MV-4-11 (cell line): ENCODE measurements around the gene ARHGAP45.
"Not testable (repeated sequence)": the region's sequence is repeated elsewhere in the genome, so short reads cannot be mapped to it uniquely, and the experiment has no call there.

Experiments used
- DNase-seq: peaks from one replicate; lab custom pipeline; 2025; lab: John Stamatoyannopoulos, UW

ARHGAP45 gene

DNA sequence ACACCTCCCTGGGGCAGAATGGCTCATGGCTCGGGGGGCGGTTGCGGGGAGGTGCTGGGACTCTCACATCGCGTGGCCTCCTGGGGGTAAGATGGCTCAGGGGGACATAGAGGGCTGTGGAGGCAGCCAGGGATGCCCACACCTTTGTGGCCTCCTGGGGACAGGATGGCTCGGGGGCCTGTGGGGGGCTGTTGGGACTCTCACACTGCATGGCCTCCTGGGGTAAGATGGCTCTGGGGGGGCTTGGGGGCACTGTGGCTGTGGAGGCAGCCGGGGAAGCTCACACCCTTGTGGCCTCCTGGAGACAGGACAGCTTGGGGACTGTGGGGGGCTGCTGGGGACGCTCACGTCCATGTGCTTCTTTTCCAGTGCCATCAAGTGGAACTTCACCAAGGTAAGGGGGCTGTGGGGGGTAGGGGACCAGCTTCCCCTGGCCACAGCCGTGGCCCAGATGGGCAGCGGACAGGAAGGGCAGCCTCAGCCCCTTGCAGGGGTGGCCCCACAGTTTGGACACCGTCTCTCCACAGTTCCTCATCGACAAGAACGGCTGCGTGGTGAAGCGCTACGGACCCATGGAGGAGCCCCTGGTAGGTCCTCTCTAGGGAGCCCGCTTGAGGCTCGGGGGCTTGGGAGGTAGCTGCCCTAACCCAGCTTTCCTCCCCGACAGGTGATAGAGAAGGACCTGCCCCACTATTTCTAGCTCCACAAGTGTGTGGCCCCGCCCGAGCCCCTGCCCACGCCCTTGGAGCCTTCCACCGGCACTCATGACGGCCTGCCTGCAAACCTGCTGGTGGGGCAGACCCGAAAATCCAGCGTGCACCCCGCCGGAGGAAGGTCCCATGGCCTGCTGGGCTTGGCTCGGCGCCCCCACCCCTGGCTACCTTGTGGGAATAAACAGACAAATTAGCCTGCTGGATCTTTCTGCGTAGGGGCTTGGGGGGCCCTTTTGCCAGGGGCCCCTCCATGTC, 39.2 kb downstream of the ARHGAP45 start:
- no peak for DNase-seq

DNA sequence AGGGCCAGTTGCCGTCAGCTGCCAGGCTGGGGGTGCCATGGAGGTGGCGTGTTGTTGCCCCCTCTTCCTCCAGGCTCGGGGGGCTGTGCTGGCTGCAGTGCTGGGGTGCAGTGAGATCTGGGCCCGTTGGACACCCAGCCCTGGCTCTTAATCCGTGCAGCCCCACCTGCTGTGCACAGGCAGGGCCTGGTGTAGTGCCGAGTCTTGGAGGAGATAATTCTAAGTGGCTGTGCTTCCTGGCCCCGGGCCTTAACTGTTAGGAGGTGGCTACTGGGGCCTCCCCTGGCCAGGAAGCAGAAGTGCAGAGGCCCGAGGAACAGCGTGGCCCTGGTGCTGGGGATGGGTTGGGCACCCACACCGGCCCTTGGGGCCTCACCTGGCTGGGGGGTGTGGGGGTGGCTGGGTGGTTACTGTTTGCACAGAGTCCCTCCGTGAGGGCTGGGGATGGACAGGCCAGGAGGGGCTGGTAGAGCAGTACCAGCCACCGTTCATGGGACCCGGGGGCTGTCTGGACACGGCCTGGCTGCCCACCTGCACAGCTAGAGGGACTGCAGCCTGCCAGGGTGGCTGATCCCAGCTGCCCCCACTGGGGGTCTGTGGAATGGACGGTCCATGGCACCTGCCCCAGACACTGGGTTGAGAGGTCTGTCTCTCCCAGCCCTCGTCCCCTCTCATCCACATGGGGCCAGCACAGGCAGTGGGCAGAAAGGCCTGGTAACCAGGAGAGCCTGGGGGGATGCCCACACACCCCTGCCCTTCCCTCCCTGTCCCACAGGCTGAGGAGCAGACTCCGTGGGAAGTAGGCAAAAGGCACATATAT, 40.1 kb downstream of the ARHGAP45 start:
- DNase-seq = peak; percentile 60

DNA sequence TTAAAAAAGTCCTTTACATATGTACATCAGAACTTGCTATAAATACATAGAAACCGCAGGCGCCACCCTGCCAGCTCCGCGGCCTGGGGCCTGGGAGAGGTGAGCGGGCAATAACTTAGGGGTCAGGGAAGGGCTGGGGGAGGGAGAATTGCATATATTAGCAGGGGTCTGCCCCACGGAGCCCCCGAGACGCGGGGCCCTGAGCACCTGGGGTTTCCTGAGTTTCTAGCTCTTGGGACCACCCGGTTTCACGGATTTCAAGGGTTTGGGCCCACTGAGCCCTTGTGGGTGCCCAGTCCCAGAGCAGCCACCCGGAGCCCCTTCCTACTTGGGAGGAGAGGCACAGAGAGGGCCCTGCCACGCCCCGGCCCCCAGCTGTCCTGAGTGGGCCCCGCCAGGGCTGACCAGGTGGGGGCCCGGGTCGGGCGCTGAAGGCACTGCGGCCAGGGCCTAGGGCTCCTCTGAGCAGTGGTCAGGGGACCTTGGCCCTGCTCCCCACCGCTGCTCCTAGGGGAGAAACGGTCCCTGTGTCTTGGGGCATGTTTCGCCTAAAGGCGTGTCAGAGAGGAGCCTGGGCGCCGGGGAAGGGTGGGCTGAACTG, 40.8 kb downstream of the ARHGAP45 start:
- peak; percentile 42 for DNase-seq

DNA sequence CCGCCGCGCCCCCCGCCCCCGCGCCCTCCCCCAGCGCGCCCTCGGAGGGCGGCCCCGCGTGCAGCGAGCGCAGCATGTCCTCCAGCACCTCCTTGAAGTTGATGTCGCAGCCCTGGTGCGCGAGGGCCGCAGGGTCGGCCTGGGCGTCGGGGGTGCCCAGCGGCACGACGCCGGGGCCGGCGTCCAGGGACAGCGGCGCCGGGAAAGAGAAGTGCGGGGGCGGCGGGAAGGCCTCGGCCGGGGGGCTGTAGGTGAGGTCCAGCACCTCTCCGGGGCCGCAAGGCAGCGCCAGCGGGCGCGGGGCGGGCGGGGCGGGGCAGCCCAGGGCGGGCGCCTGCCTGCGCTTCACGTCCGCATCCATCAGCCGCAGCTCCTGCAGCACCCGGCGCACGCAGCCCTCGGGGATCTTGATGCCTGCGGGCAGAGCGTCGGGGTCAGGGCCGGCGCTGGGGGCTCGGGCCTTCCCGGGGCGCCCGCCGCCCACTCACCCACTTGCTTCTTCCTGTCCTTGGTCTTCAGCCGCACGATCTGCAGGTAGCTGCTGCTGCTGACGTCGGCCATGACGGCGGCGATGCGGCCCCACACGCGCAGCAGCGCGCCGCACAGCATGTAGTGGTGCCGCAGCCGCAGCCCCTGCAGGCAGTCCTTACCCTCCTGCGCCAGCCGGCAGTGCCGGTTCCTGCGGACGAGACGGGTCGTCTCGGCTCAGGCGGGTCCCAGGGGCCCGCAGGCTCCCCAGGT, 41.5 kb downstream of the ARHGAP45 start:
- DNase-seq = no peak

DNA sequence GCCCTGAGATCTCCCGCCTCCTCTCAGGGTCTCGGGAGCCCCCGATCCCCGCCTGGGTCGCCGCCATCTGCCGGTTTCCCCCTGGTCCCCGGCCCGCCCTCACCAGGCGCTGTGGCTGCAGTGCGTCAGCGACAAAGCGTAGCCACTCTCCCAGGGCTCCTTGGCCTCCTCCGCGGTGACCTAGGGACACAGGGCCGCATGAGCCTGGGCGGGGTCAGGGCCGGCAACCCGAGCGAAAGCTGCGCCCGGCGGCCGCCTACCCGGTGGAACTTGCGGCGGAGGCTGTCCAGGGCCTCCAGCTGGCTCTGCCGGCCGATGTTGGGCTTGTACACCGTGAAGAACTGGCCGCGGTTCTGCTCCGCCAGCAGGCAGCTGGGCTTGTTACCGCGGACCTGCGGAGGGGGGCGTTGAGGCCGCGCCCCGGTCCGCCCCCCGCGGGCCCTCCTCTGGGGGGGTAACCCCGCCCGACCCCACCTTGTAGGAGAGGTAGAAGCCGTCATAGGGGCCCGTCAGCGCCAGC, 42.1 kb downstream of the ARHGAP45 start:
- no peak for DNase-seq

DNA sequence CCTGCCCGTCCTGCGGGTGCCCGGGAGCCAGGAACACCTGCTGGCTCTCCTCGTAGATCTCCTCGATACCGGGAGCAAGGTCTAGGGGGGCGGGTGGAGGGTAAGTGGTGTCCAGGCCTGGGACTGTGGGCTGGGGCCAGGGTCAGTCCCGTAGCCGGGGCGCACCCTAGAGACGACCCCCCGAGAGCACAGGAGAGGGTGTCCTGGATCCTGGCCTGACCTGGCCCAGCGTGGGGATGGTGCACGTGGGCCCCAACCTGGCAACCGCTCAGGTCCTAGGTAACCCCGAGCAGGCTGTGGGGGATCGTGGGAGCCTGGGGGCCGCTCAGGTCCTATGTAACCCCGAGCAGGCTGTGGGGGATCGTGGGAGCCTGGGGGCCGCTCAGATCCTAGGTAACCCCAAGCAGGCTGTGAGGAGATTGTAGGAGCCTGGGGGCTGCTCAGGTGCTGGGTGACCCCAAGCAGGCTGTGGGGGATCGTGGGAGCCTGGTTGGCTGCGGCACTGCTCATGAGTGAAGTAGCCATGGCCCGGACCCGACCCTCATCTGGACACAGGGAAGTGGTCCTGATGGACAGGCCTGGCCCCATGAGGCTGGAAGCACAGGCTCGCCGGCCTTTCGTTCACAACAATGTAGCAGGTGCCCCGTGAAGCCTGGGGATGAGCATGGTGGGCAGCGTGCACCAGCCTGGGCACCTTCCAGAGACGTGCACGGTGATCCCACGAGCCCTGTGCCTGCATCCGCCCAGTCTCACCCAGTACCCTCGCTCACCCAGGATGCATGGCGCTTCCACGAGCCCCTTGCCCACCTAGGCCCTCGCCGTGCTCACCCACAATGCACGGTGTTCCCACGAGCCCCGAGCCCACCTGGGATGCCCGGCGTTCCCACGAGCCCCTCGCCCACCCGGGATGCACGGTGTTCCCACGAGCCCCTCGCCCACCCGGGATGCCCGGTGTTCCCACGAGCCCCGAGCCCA, 43.0 kb downstream of the ARHGAP45 start:
- DNase-seq = no peak

DNA sequence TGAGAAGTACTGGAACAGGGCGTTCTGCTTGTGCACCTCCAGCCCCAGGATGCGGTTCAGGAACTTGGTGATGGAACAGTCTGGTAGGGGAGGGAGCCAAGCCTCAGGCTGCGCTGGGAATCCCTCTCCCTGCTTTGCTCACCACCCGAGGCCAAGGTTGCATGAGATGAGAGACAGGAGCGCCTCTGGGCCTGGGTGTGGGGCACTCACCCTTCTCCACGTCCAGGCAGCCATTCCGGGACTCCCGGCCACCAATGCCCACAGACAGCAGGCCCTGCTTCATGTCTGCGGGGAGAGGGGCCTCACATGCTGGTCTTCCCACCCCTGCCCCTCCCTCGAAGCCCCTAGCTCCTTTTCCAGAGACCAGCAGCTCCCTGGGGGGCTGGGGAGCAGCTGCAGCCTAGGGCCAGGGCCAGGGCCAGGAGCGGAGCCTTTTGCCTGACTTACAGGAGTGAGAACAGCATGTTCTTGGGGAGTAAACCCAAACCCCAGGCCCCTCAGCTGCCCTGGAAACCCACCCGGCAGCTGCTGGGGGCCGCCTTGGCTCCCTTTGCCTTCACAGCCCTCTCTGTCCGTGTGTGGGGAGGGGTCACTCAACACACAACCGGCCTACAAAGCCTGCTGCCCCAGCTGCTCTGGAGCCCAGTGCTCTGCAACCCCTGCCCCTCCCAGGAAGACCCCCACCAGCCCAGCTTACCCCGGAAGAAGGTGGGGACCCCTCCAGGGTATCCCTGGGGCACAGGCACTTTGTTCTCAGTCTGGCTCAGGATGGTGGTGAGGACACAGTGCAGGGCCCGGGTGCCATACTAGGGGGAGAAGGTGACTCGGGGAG, 44.1 kb downstream of the ARHGAP45 start:
- no peak for DNase-seq

DNA sequence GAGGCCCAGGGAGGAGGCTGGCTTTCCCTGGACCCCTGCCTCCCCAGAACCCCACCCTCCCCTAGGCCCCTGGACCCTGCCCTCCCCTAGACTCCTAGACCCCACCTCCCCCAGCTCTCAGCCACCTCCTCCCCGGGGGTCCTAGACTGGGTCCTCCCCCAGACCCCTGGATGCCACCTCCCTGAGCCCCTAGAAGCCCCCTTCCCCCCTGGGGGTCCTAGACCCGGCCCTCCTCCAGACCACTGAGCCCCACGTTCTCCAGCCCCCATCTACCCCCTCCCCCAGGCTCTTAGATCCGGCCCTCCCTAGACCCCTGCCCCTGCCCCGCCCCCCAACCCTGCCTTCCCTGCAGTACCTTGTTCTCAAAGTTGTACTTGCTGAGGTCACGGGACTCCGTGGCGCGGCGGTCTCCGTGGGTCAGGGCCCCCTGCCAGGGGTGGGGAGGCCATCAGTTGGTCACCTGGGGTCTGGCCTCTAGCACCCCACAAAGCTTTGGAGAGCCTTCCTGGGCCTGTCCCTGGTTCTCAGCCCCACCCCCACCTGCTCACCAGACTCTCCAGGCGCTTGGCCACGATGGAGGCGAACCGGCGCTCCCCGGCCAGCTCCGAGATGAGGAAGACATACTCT, 44.8 kb downstream of the ARHGAP45 start:
- DNase-seq = no peak

DNA sequence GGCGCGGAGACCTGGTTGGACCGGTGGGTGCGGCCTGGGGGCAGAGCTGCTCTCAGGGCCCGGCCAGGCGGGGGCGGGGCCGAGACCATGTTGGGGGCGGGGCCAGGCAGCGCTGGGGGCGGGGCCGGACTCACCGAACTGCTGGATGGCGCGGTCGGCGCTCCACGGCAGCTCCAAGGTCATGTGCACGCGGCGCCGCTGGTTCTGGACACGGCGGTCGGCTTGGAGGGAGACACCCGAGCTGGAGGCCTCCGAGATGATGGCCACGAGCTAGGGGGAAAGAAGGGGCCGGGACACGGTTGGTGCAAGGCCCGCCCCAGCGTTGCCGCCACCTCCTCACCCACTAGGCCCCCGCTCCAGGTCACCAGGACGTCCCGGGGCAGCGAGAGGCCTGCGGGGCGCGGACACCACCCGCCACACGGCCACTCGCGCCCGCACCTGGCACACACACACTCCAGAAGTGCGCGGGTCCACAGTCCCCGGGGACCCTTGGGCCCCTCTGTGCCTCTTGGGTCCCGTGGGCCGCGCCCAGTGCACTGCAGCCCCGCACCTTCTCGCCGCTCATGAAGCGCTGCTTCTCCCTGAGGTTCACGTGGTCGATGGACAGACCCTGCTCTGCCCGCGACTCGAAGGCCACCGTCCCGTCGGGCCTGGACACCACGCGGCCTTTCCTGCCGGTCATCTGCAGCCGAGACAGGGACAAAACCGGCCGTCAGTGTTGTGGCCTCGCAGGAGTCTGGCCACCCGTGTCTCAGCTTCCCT, 45.5 kb downstream of the ARHGAP45 start:
- no peak for DNase-seq

DNA sequence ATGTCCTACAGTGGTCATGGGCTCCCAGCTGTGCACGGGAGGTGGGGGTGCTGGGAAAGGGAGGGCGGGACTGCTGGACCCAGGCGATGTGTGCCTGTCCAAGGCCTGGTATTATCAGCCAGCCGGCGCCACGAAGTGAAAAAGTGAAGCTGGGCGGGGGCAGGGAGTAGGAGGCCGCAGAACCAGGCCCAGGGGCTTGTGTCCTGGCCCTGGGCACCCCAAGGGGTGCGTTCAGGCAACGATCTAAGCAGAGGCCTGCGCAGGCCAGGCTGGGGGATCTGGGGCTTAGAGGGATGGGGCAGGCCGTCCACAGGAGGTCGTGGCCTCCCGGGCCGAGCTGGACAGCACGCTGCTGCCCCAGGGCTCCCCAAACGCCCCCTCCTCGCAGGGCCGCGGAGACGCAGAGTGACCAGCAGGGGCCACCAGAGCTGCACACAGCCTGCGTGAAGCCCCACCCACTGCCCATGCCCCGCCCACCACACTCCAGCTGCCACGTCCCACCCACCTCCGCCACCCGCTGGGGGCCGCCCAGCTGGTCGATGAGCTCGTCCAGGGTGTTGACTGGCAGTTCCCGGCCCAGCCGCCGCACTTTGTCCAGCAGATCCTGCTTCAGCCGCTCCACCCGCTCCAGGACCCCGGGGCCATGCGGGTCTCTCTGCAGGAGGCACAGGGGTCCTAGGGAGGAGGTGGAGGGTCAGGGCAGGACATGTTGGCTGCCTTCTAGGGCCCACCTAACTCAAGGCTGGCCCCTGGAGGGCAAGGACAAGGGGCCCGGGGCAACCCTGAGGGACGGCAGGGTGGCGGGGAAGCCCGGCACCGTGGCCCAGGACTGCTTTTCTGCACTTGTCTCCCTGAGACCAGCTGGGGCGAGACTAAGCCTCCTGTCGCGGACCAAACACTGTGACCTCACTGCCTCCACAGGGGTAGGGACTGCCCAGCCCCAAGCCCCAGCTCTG, 46.3 kb downstream of the ARHGAP45 start:
- peak; percentile 86 for DNase-seq

DNA sequence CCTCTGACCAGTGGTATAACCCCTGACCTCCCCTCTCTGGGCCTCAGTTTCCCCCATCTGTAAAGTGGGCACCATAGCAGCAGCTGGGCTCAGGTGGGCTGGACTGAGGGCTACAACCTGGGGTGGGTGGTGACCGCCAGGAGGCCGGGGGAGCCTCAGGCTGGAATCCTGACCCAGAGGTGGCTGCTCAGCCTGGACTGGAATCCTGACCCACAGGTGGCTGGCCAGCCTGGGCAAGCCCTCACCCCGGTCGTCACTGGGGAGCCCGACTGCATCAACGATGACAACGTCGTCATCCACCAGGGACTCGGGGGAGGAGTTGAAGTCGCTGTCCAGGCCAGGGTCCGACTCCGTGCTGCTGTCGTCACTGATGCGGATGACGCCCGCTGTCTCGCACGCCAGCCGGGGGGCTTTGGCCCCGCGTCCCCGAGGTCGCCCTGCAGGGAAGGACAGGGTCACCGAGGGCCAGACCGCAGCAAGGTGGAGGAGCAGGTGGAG, 47.1 kb downstream of the ARHGAP45 start:
- DNase-seq = no peak

DNA sequence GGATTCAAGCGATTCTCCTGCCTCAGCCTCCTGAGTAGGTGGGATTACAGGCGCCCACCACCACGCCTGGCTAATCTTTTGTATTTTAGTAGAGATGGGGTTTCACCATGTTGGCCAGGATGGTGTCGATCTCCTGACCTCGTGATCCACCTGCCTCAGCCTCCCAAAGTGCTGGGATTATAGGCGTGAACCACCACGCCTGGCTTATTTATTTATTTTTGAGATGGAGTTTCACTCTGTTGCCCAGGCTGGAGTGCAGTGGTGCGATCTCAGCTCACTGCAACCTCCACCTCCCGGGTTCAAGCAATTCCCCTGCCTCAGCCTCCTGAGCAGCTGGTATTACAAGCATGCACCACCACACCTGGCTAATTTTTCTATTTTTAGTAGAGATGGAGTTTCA, 47.8 kb downstream of the ARHGAP45 start:
- DNase-seq = not testable (repeated sequence)

DNA sequence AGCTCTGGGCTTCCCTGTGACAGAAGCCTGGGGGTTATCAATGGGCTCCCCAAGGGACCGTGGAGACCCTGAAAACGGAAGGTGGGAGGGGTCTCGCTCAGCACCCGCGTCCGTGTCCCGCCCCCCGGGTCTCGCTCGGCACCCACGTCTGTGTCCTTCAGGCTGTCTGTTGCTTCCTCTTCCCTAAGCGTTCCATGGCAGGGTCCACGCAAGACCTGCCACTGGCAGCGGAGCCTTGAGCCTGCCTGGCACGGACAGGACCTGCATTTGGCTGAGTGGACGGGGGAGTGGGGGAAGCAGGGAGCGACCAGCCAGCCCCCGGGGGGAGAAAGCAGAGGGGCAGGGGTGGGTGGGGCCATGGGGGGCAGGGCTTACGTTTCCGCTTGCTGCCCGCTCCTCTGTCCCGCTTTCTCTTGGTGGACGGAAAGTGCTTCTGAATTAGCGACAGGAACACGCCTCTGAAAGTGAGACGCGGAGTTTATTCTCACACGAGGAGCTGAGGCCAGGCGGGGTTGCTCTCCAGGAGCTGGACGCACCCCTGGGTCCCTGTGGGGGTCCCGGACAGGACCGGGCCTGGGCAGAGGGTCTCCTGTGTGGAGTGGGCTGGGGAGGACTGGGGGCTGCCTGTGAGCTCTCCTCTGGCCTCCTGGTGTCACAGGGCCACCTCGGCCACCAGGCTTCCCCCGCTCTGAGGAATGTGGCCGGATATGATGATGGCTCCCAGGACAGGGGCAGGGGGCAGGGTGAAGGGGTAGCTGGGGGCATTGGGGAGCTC, 48.9 kb downstream of the ARHGAP45 start:
- no peak for DNase-seq

DNA sequence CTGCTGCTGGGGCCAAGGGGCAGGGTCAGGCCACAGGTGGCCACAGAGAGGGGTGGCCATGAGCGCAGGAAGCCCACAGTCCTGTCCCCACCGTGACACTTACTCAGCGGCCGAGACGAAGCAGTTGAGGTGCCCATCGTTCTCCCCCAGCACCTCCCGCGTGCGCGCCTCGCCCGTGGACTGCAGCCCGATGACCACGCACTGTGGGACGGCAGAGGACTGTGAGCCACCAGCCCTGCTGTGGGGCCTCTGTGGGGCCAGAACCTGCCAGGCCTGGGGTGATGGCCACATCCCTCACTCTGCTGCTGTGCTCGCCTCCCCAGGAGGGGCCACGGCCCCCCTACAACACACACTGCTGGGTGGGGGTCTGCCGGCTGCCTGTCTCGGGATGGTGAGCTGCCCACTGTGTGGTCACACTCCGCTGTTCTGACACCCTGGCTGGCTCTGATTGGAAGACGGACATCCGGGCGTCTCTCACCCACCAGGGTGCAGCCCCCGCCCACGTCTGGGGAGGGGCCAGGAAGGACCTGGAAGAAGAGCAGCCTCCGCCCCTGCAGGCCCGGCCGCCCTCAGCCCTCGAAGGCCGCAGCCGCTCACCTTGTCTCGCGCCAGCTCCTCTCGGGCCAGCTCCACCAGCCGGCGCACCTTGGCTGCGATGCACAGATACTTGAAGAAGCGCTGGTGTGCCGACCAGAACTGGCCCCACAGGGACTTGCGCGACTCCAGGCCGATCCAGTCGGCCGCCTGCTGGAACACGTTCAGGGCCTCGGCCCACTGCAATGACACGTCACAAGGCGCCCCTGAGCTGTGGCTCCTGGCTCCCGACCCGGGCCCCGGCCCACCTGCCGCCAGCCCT, 50.0 kb downstream of the ARHGAP45 start:
- no peak for DNase-seq

DNA sequence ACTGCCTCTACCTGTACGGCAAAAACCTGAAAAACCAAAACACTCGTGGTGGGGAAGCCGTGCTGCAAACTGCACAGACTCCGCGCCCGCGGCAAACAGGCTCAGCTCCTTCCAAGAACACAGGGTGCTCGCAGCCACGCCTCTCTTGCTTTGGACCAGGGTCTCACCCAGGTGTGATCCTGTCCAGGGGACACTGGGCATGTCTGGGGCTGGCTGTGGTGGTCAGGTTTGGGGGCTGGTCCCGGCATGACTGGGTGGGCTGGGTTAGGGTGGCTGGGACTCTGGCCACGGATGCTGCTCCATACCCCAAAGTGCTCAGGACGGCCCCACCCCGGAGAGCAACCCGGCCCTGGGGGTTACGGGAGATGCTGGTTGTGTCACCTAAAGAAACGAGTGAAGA, 50.7 kb downstream of the ARHGAP45 start:
- DNase-seq = no peak
